ENCODE measurements around the gene FASN. TPM values are rescaled to one million over a fixed set of nuclear protein-coding genes. Genes with fewer than 3 reads are reported as not detected.

The FASN gene
- polyA plus RNA-seq, 3 donors, result 32.1 to 58.6 (median 50.4) TPM

GRCh38 chr17:82063424-82064415 lies 34.3 kb downstream of the FASN start:
- DNase-seq (ENCODE audit: extremely low read depth in 1 of 11, low read depth in 9 of 11, low spot score in 4 of 11), result no peak

DNA sequence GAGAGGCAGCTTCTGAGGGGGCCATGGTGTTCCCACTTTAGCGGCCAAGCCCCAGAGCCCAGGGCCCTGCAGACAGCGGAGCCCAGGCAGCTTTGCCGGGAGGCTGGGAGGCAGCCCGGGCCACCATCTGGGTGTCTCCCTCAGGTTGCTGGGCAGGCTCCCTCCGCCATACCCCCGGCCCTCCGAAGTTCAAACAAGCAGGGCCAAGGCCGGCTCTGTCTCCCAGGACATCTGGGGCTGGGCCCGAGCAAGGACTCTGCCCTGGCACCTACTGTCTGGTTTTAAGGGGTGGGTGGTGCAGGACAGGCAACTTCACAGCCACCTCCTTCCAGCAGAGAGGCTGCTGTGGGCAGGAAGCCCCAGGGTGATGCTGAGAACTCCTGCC lies 35.1 kb downstream of the FASN start:
- DNase-seq (ENCODE audit: extremely low read depth in 1 of 11, low read depth in 9 of 11, low spot score in 4 of 11), result no peak

- DNase-seq (ENCODE audit: extremely low read depth in 1 of 11, low read depth in 9 of 11, low spot score in 4 of 11), result no peak
These were observed 35.7 kb downstream of the FASN start for GRCh38 chr17:82062076-82062983.

GRCh38 chr17:82061047-82061925 lies 36.8 kb downstream of the FASN start:
- DNase-seq (ENCODE audit: extremely low read depth in 1 of 11, low read depth in 9 of 11, low spot score in 4 of 11), result no peak

DNA sequence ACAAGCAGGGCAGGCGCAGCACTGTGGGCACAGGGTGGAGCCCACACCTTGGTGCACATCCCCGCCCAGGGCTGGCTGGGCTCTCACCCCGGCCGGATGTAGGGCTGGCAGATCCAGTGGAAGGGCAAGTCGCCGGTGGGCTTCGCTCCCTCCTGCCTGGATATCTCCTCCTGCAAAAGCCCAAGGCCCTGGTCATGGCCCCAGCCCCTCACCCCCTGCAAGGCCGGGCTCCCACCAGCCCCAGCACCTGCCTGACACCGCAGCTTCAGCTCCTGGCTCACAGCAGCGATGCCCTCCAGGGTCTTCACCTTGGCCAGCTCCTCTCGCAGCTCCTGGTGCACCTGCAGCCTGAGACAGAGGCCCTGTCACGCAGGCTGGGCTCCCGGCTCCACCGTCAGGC lies 37.4 kb downstream of the FASN start:
- no peak for DNase-seq (ENCODE audit: extremely low read depth in 1 of 11, low read depth in 9 of 11, low spot score in 4 of 11)

DNA sequence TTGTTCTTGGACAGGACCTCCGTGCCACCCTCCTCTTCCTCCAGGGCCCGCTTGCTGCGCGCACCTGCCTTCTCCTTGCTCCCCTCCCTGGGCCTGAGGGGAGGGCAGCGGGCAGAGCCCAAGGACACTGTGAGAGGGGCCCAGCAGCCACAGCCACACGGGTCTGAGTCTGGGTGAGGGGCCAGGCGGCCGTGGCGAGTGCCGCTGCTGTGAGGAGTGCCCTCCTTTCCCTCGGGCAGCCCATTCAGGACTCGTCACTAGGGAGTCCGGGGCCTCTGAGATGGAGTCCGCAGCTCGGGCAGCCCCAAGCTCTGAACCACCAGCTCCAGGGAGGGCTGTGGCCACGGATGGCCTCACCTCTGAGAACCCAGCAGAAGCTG lies 38.0 kb downstream of the FASN start:
- no peak for DNase-seq (ENCODE audit: extremely low read depth in 1 of 11, low read depth in 9 of 11, low spot score in 4 of 11)

DNA sequence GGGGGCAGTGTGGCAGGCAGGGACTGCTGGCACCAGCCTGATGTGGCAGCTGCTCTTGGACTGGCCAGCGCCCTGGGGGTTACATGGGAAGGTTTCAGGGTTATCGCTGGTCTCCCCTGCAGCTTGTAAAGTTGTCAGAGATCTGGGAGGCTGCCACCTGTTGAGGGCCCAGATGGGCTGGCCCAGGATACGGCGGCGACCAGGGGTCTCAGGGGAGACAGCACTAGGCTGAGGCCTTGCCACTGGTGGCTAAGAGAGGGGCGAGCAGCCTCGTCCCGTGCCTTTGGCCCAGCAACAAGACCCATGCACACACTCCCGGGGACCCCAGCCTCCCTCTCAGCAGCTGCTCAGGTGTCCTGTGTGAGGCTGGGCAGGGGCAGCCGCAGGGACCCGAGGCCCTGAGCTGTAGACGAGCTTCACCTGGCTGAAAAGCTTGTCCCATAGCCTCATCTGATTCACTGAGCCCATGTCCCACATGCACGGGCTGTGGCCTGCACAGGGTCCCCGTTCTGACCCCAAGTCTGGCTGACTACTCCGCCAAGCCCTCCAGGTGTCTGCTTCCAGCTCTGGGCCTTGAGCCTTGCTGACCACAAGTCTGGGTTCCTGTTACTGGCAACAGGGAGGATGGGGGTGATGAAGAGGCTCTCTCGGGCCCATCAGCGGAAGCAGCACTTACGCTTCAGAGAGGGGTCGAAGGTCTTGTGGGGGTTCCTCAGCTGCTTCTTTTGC lies 38.6 kb downstream of the FASN start:
- no peak for DNase-seq (ENCODE audit: extremely low read depth in 1 of 11, low read depth in 9 of 11, low spot score in 4 of 11)

GRCh38 chr17:82058855-82059249 lies 39.2 kb downstream of the FASN start:
- DNase-seq (ENCODE audit: extremely low read depth in 1 of 11, low read depth in 9 of 11, low spot score in 4 of 11), result no peak

- no peak for DNase-seq (ENCODE audit: extremely low read depth in 1 of 11, low read depth in 9 of 11, low spot score in 4 of 11)
These were observed 39.7 kb downstream of the FASN start for GRCh38 chr17:82058230-82058854.

GRCh38 chr17:82056729-82057621 lies 41.1 kb downstream of the FASN start:
- no peak for DNase-seq (ENCODE audit: extremely low read depth in 1 of 11, low read depth in 9 of 11, low spot score in 4 of 11)

DNA sequence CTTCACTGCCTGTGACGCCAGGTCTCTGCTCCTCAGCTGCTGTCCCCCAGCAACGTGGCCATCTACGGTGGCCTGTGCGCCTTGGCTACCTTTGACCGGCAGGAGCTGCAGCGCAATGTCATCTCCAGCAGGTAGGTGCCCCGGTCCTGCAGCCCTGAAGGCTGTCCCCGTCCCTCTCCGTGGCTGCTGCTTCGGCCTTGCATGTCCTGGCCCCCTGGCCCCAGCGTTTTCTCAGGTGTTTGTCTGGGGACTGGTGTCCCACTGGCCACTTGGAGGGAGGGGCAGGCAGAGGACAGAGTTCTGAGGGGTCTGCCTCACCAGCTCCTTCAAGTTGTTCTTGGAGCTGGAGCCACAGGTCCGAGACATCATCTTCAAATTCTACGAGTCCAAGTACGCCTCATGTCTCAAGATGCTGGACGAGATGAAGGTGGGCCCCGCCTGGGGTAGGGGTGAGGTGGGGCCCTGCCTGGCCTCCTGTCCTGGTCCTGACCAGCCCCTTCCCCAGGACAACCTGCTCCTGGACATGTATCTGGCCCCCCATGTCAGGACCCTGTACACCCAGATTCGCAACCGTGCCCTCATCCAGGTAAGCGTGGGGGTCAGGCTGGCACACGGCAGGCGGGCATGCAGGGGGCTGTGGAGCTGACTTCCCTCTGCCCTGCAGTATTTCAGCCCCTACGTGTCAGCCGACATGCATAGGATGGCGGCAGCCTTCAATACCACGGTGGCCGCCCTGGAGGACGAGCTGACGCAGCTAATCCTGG lies 41.9 kb downstream of the FASN start:
- no peak for DNase-seq (ENCODE audit: extremely low read depth in 1 of 11, low read depth in 9 of 11, low spot score in 4 of 11)

- DNase-seq (ENCODE audit: extremely low read depth in 1 of 11, low read depth in 9 of 11, low spot score in 4 of 11), result no peak
These were observed 42.7 kb downstream of the FASN start for GRCh38 chr17:82055023-82055964.

DNA sequence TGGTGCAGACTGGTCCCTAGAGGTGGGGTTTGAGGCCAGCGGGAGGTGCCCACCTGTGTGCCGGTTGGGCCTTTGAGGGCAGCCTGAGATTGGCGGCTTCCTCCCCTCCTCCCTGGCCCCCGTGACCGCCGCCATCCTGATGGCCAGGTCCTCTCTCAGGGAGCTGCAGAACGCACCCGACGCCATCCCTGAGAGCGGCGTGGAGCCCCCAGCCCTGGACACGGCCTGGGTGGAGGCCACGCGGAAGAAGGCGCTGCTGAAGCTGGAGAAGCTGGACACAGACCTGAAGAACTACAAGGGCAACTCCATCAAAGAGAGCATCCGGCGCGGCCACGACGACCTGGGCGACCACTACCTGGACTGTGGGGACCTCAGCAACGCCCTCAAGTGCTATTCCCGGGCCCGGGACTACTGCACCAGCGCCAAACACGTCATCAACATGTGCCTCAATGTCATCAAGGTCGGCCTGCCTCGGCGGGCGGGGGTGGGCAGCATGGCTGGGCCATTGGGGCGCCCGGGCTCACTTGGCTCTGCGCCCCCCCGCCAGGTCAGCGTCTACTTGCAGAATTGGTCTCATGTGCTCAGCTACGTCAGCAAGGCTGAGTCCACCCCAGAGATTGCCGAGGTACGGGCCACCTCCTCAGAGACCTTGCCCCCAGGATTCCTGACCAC lies 43.5 kb downstream of the FASN start:
- no peak for DNase-seq (ENCODE audit: extremely low read depth in 1 of 11, low read depth in 9 of 11, low spot score in 4 of 11)

GRCh38 chr17:82053556-82054263 lies 44.3 kb downstream of the FASN start:
- no peak for DNase-seq (ENCODE audit: extremely low read depth in 1 of 11, low read depth in 9 of 11, low spot score in 4 of 11)

Data from renal cortex interstitium (tissue), 11 donors.